SW480 (cell line): ENCODE data around the gene RHOF.
"Not testable (repeated sequence)": the region's sequence is repeated elsewhere in the genome, so short reads cannot be mapped to it uniquely, and the experiment has no call there.

ENCODE experiments used
- DNase-seq: peaks from one replicate; pipeline ENCODE4 v3.0.0-alpha.2; 2016; ENCODE audit warnings: low spot score

RHOF gene

DNA sequence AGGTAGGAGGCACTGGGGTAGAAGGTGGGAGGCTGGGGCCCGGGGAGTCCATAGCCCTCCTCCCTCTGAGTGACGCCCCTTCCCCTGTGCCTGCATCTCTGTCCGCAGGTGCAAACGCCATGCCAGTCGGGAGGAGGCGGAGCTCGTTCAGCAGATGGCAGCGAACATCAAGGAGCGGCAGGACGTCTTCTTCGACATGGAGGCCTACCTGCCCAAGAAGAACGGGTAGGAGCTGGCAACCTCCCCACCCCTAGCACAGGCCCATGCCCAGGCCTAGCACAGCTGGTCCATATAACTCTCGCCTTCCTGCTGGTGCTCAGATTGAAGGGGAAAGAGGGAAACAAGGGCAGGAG is 45.3 kb downstream of the RHOF start:
- DNase-seq: no peak

DNA sequence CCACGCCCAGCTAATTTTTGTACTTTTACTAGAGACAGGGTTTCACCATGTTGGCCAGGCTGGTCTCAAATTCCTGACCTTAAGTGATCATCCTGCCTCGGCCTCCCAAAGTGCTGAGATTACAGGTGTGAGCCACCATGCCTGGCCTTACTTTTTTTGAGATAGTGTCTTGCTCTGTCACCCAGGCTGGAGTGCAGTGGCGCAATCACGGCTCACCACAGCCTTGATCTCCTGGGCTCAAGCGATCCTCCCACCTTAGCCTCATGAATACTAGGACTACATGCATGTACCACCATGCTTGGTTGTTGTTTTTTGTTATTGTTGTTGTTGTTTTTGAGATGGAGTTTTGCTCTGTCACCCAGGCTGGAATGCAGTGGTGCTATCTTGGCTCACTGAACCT is 47.9 kb downstream of the RHOF start:
- DNase-seq: not testable (repeated sequence)

GRCh38 chr12:121741743-121742142 is 51.7 kb downstream of the RHOF start:
- DNase-seq: no peak

- no peak for DNase-seq
Observed at GRCh38 chr12:121740847-121741246, 52.6 kb downstream of the RHOF start.

- no peak for DNase-seq
Observed at GRCh38 chr12:121738340-121738858, 55.1 kb downstream of the RHOF start.

GRCh38 chr12:121733849-121734248 is 59.6 kb downstream of the RHOF start:
- no peak for DNase-seq

DNA sequence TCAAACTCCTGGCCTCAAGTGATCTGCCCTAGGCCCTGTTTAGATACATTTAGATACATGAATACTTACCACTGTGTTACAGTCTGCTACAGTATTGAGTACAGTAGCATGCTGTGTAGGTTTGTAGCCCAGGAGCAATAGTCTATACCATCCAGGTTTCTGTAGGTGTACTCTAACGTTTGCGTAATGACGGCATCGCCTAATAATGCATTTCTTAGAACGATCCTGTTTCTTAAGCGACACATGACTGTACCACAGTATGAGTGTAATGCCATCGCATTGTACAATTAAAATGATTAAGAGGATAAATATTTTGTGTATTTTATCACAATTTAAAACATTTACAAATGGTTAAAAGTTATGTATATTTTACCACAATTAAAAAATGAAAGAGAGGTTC is 62.0 kb downstream of the RHOF start:
- DNase-seq: no peak

- no peak for DNase-seq
Observed at GRCh38 chr12:121729021-121729420, 64.5 kb downstream of the RHOF start.
